HCT116 (cell line): ENCODE data around the gene DYDC2. TPM values are rescaled to one million over a fixed set of nuclear protein-coding genes. Genes with fewer than 3 reads are reported as not detected.

Experiments
- ATAC-seq: fragments of 200-7000 bp; cut with Tn5 transposase; 2 replicates; pipeline ENCODE4 v1.9.1; 2020; ENCODE audit warnings: mild to moderate bottlenecking, moderate library complexity
- BruUV-seq: library from RNA; stranded (reverse); fragments of 400-500 nt; replicated peaks from 2 replicates; lab custom pipeline; 2021; lab: Mats Ljungman, UMichigan
- CTCF ChIA-PET: fragments of 300-600 bp; sonication (Branson Sonifier 250); formaldehyde crosslinking; loops from one replicate; lab custom pipeline; 2021; ENCODE audit warnings: antibody characterized with exemption; lab: Charles Lee
- POLR2A ChIA-PET: fragments of 300-600, 350-600 bp; sonication (Branson Sonifier 250); formaldehyde crosslinking; loops from one replicate; lab custom pipeline; 2021; ENCODE audit warnings: antibody characterized with exemption; lab: Charles Lee
- RAD21 ChIA-PET, 2 experiments: fragments of 300-600 bp; sonication (Branson Sonifier 250); formaldehyde crosslinking; loops; one replicate each; lab custom pipeline; 2023; ENCODE audit warnings: low total read pairs in 2 of 2; ENCODE audit not compliant: uncharacterized antibody in 2 of 2, unreplicated experiment in 2 of 2, low non-redundant PET in 1 of 2; lab: Charles Lee
- DNase-seq: peaks from one replicate; pipeline ENCODE4 v3.0.0-alpha.2; 2010; ENCODE audit warnings: low read depth, low spot score
- H2AFZ ChIP-seq: fragments of 200-600 bp; shearing (Covaris generic), sonication (generic); 2 replicates; pipeline ENCODE4 v1.6.1; 2017; ENCODE audit warnings: low read depth, mixed run types, mixed read lengths, antibody characterized with exemption, low read length; ENCODE audit not compliant: poor library complexity, severe bottlenecking
- H3K27ac ChIP-seq: 2 replicates; pipeline ENCODE4 v1.5.1; 2012; ENCODE audit warnings: low read depth, low read length
- H3K27me3 ChIP-seq: fragments of 200-600 bp; sonication (generic); 2 replicates; pipeline ENCODE4 v1.6.1; 2016; ENCODE audit warnings: mixed run types, low read length, mixed read lengths; ENCODE audit not compliant: insufficient read depth
- H3K36me3 ChIP-seq, 2 experiments: fragments of 200-500 bp in 1 of 2; fragments of 200-600 bp in 1 of 2; sonication (Bioruptor generic) in 1 of 2; sonication (generic) in 1 of 2; 2 replicates each; pipeline versions ENCODE4 v1.5.1 to v1.6.1; 2014 to 2016; ENCODE audit warnings: low read length in 2 of 2, inconsistent platforms in 1 of 2, mixed read lengths in 1 of 2, mixed run types in 1 of 2; ENCODE audit not compliant: insufficient read depth in 2 of 2, control insufficient read depth in 1 of 2
- H3K4me1 ChIP-seq, 2 experiments: fragments of 200-600 bp in 1 of 2; sonication (generic) in 1 of 2; 2 replicates each; pipeline versions ENCODE4 v1.5.1 to v1.6.1; 2012 to 2017; ENCODE audit warnings: low read length in 2 of 2, inconsistent platforms in 1 of 2, mild to moderate bottlenecking in 1 of 2, mixed read lengths in 1 of 2, mixed run types in 1 of 2, moderate library complexity in 1 of 2; ENCODE audit not compliant: insufficient read depth in 2 of 2, control insufficient read depth in 1 of 2
- H3K4me2 ChIP-seq: fragments of 200-600 bp; sonication (generic); 2 replicates; pipeline ENCODE4 v1.6.1; 2017; ENCODE audit warnings: mixed run types, low read length, mixed read lengths
- H3K4me3 ChIP-seq, 2 experiments: fragments of 200-600 bp in 1 of 2; sonication (generic) in 1 of 2; replicated peaks in 1 of 2; 2 replicates each; pipeline ENCODE4 v1.5.1; 2011 to 2016; ENCODE audit warnings: low read length in 2 of 2, control low read depth in 1 of 2, low read depth in 1 of 2, mild to moderate bottlenecking in 1 of 2, mixed read lengths in 1 of 2, mixed run types in 1 of 2
- H3K79me2 ChIP-seq: fragments of 200-600 bp; sonication (generic); 2 replicates; pipeline ENCODE4 v1.6.1; 2017; ENCODE audit warnings: mild to moderate bottlenecking, mixed run types, low read length, moderate library complexity, mixed read lengths; ENCODE audit not compliant: insufficient read depth
- H3K9ac ChIP-seq: fragments of 200-600 bp; sonication (generic); 2 replicates; pipeline ENCODE4 v1.6.1; 2016; ENCODE audit warnings: low read length, mixed read lengths
- H3K9me2 ChIP-seq: fragments of 200-600 bp; sonication (generic), shearing (Covaris generic); 2 replicates; pipeline ENCODE4 v1.6.1; 2017; ENCODE audit warnings: mixed run types, mild to moderate bottlenecking, moderate library complexity; ENCODE audit not compliant: insufficient read depth
- H3K9me3 ChIP-seq, 2 experiments: fragments of 200-500 bp in 1 of 2; fragments of 200-600 bp in 1 of 2; sonication (Bioruptor generic) in 1 of 2; sonication (generic) in 1 of 2; 2 replicates each; pipeline ENCODE4 v1.6.1; 2014 to 2017; ENCODE audit warnings: low read length in 2 of 2, mixed read lengths in 2 of 2, inconsistent platforms in 1 of 2, low read depth in 1 of 2, mild to moderate bottlenecking in 1 of 2, mixed run types in 1 of 2, moderate library complexity in 1 of 2; ENCODE audit not compliant: control insufficient read depth in 1 of 2, insufficient read depth in 1 of 2
- H4K20me1 ChIP-seq: fragments of 200-600 bp; sonication (generic), shearing (Covaris generic); 2 replicates; pipeline ENCODE4 v1.6.1; 2017; ENCODE audit warnings: mixed run types, mild to moderate bottlenecking, moderate library complexity; ENCODE audit not compliant: insufficient read depth
- CTCF ChIP-seq, 3 experiments: fragments of 200-600 bp in 1 of 3; sonication (generic) in 1 of 3; IDR thresholded peaks in 2 of 3; conservative IDR thresholded peaks in 1 of 3; 2 replicates each; pipeline ENCODE4 v1.5.1; 2012 to 2017; ENCODE audit warnings: low read depth in 2 of 3, low read length in 2 of 3, antibody characterized with exemption in 1 of 3, borderline replicate concordance in 1 of 3, control low read depth in 1 of 3, mild to moderate bottlenecking in 1 of 3, mixed read lengths in 1 of 3, mixed run types in 1 of 3, moderate library complexity in 1 of 3; ENCODE audit not compliant: insufficient read depth in 1 of 3
- ELF1 ChIP-seq: IDR thresholded peaks from 2 replicates; pipeline ENCODE4 v1.6.1; 2012; ENCODE audit warnings: low read depth, borderline replicate concordance
- EZH2 ChIP-seq: fragments of 200-600 bp; sonication (generic); IDR thresholded peaks from 2 replicates; pipeline ENCODE4 v1.6.1; 2017; ENCODE audit warnings: antibody characterized with exemption, mixed run types
- EZH2phosphoT487 ChIP-seq: fragments of 200-600 bp; IDR thresholded peaks from 2 replicates; pipeline ENCODE4 v1.6.1; 2018; ENCODE audit warnings: antibody characterized with exemption, borderline replicate concordance
- FOSL1 ChIP-seq: IDR thresholded peaks from 2 replicates; pipeline ENCODE4 v1.6.1; 2012; ENCODE audit warnings: low read depth
- POLR2AphosphoS5 ChIP-seq: IDR thresholded peaks from 2 replicates; pipeline ENCODE4 v1.6.1; 2011; ENCODE audit warnings: mild to moderate bottlenecking, low read depth, low read length, moderate library complexity
- RAD21 ChIP-seq: IDR thresholded peaks from 2 replicates; pipeline ENCODE4 v1.6.1; 2012; ENCODE audit warnings: low read depth, mild to moderate bottlenecking
- REST ChIP-seq: IDR thresholded peaks from 2 replicates; pipeline ENCODE4 v1.6.1; 2012; ENCODE audit warnings: low read depth
- SIN3A ChIP-seq: IDR thresholded peaks from 2 replicates; pipeline ENCODE4 v1.6.1; 2012; ENCODE audit warnings: low read depth
- SRF ChIP-seq: IDR thresholded peaks from 2 replicates; pipeline ENCODE4 v1.6.1; 2012; ENCODE audit warnings: low read depth
- TCF7L2 ChIP-seq: IDR thresholded peaks from 2 replicates; pipeline ENCODE4 v1.7.0; 2011; ENCODE audit warnings: borderline replicate concordance, inconsistent platforms; ENCODE audit not compliant: insufficient read depth, insufficient read length; ENCODE audit errors: extremely low read depth
- YY1 ChIP-seq: IDR thresholded peaks from 2 replicates; pipeline ENCODE4 v1.6.1; 2011; ENCODE audit warnings: low read length, low read depth, moderate library complexity, mild to moderate bottlenecking; ENCODE audit not compliant: insufficient replicate concordance; ENCODE audit errors: extremely low read depth
- intact Hi-C: fragments of 100-400 bp; cut with micrococcal nuclease; formaldehyde crosslinking; loops from 2 replicates; pipeline ENCODE4 v1.10.0; 2022
- total RNA-seq: library from RNA; stranded (reverse); gene quantifications from one replicate; pipeline ENCODE4 v1.2.1, GENCODE V29; 2021; ENCODE audit not compliant: unreplicated experiment

Gene DYDC2
- total RNA-seq, 1 experiment from 2014 or later, result not detected

GRCh38 chr10:80382989-80383388 lies 26.4 kb downstream of the DYDC2 start:
- BruUV-seq, result no TSS peak

GRCh38 chr10:80390740-80391139 lies 34.2 kb downstream of the DYDC2 start:
- intact Hi-C loops, result no loop called here
- POLR2A ChIA-PET, result no interaction called here
- RAD21 ChIA-PET, result no interaction called here
- Histone ChIP-seq H3K4me1 (no peaks in the 10 kb centered on the region), H4K20me1 (no peaks in the 10 kb centered on the region), H3K4me2 (no peak overlapping the region), H3K9ac (no peak overlapping the region), H3K9me2 (no peaks in the 10 kb centered on the region), H3K9me3 (no peaks in the 10 kb centered on the region), H3K4me3 (no peak overlapping the region), H3K36me3 (no peaks in the 10 kb centered on the region), H3K27ac (no peak overlapping the region), H2AFZ (no peak overlapping the region), H3K79me2 (no peaks in the 10 kb centered on the region), H3K27me3 (no peaks in the 10 kb centered on the region)
- CTCF ChIA-PET, result no interaction called here
- BruUV-seq, result no TSS peak
- no peak for ATAC-seq
- no peak for DNase-seq
- no peak for TF ChIP-seq YY1
- TF ChIP-seq POLR2AphosphoS5, result no peak
- TF ChIP-seq SRF, result no peak
- TF ChIP-seq EZH2, result no peak
- TF ChIP-seq EZH2phosphoT487, result no peak
- no peak for TF ChIP-seq SIN3A
- no peak for TF ChIP-seq TCF7L2
- no peak for TF ChIP-seq REST
- no peak for TF ChIP-seq ELF1

More at GRCh38 chr10:80382989-80383388, 26.4 kb downstream of the DYDC2 start:
- no peaks in the 10 kb centered on the region for H3K79me2 ChIP-seq
- no peaks in the 10 kb centered on the region for H3K36me3 ChIP-seq
- ChIA-PET CTCF (interaction anchor here (0.7 to 2.5 kb wide), 11 partner anchors 46 to 542 kb away, joined by 3 to 18 read pairs (median 4); no protein-coding TSS in a partner anchor), POLR2A (no interaction called here), RAD21 (interaction anchor here (0.9 to 1.0 kb wide), 3 partner anchors 61 to 123 kb away, joined by 3 read pairs; no protein-coding TSS in a partner anchor)
- peak; percentile 57 for ATAC-seq
- peak overlapping the region; percentile 13 to 23; a peak in 3 of 4 replicates for H3K4me3 ChIP-seq
- no peaks in the 10 kb centered on the region for H3K27me3 ChIP-seq
- H3K9me2 ChIP-seq, result no peaks in the 10 kb centered on the region
- peak overlapping the region; percentile 83 for H2AFZ ChIP-seq
- H4K20me1 ChIP-seq, result no peaks in the 10 kb centered on the region
- H3K4me2 ChIP-seq, result peak overlapping the region; percentile 63
- H3K9ac ChIP-seq, result no peak overlapping the region
- H3K27ac ChIP-seq, result no peak overlapping the region
- DNase-seq, result peak; percentile 49
- TF ChIP-seq FOSL1, result no peak
- TF ChIP-seq CTCF (IDR thresholded peaks at IDR 0.05 in 2 of 3, conservative IDR thresholded peaks at IDR 0.05 in 1 of 3; ENCODE audit: borderline replicate concordance in 1 of 3, insufficient read depth in 1 of 3, low read depth in 2 of 3, low read length in 2 of 3), result peak; percentile 66 to 88 (median 78)
- peak; percentile 89 for TF ChIP-seq RAD21
- H3K9me3 ChIP-seq, result no peaks in the 10 kb centered on the region
- H3K4me1 ChIP-seq, result peaks cover 0 to 13% of the 10 kb centered on the region in 2 experiments; a peak in 3 of 4 replicates
- intact Hi-C loops, result loop anchor here (1.0 to 10.0 kb wide), 8 partner anchors 60 to 636 kb away; no protein-coding TSS in a partner anchor
